DMS153 treated with DMSO at 0.1 percent for 48 hours (cell line): ENCODE measurements around the gene CHRNA10.

ENCODE experiments used
- DNase-seq: peaks from one replicate; lab custom pipeline; 2025; ENCODE audit not compliant: unreplicated experiment; lab: John Stamatoyannopoulos, UW

The CHRNA10 gene

GRCh38 chr11:3671334-3672254 is at the start of gene CHRNA10:
Gene CHRNA10 (minus strand): TSS chr11:3671384. CDS start chr11:3671312, 72 bp downstream.
- DNase-seq = no peak

- DNase-seq = no peak
Measured at GRCh38 chr11:3712274-3712673, 41.1 kb upstream of the CHRNA10 start.

- DNase-seq = no peak
Measured at GRCh38 chr11:3710485-3711259, 39.5 kb upstream of the CHRNA10 start.

GRCh38 chr11:3709977-3710376 is 38.8 kb upstream of the CHRNA10 start:
- no peak for DNase-seq

- DNase-seq = no peak
Measured at GRCh38 chr11:3707176-3707575, 36.0 kb upstream of the CHRNA10 start.

GRCh38 chr11:3703383-3703782 is 32.2 kb upstream of the CHRNA10 start:
- no peak for DNase-seq

- no peak for DNase-seq
Measured at GRCh38 chr11:3700910-3701309, 29.7 kb upstream of the CHRNA10 start.

GRCh38 chr11:3700410-3700809 is 29.2 kb upstream of the CHRNA10 start:
- DNase-seq = no peak

GRCh38 chr11:3686751-3687150 is 15.6 kb upstream of the CHRNA10 start:
- DNase-seq = no peak

GRCh38 chr11:3685923-3686322 is 14.7 kb upstream of the CHRNA10 start:
- no peak for DNase-seq

GRCh38 chr11:3684819-3685172 is 13.6 kb upstream of the CHRNA10 start:
- DNase-seq = no peak

GRCh38 chr11:3684129-3684818 is 13.1 kb upstream of the CHRNA10 start:
- DNase-seq = no peak

GRCh38 chr11:3683039-3683438 is 11.9 kb upstream of the CHRNA10 start:
- no peak for DNase-seq

GRCh38 chr11:3679077-3679476 is 7.9 kb upstream of the CHRNA10 start:
- no peak for DNase-seq

GRCh38 chr11:3675971-3676370 is 4.8 kb upstream of the CHRNA10 start:
- DNase-seq = no peak

GRCh38 chr11:3674189-3674588 is 3.0 kb upstream of the CHRNA10 start:
- no peak for DNase-seq

GRCh38 chr11:3669742-3670183 is 1.4 kb downstream of the CHRNA10 start:
- no peak for DNase-seq

GRCh38 chr11:3669128-3669527 is 2.1 kb downstream of the CHRNA10 start:
- DNase-seq = no peak

GRCh38 chr11:3667149-3668035 is 3.8 kb downstream of the CHRNA10 start:
- DNase-seq = no peak

GRCh38 chr11:3666023-3666530 is 5.1 kb downstream of the CHRNA10 start:
- DNase-seq = no peak
